ENCODE data around the gene YY1.
"Not testable (repeated sequence)": the region's sequence is repeated elsewhere in the genome, so short reads cannot be mapped to it uniquely, and the experiment has no call there.

GRCh38 chr14:100236271-100236818, 2.6 kb upstream of the YY1 start:
- TF ChIP-seq CTCF (IDR thresholded peaks at IDR 0.05; ENCODE audit: low read depth, low read length, poor library complexity, severe bottlenecking); EZH2phosphoT487 (IDR thresholded peaks at IDR 0.05; ENCODE audit: borderline replicate concordance, low read length): not testable (repeated sequence)

All from DOHH2 (cell line).